H9 (cell line): ENCODE measurements around the gene WDR81. TPM values are rescaled to one million over a fixed set of nuclear protein-coding genes. Genes with fewer than 3 reads are reported as not detected.

Source experiments
- DNase-seq: peaks from one replicate; pipeline ENCODE4 v3.0.0-alpha.2; 2017
- H2AFZ ChIP-seq: one replicate; pipeline ENCODE4 v1.6.1; 2013; ENCODE audit warnings: mild to moderate bottlenecking, low read length, control low read depth, moderate library complexity
- H2AK5ac ChIP-seq: 2 replicates; pipeline ENCODE4 v1.6.1; 2013; ENCODE audit warnings: low read length, control low read depth, mixed read lengths; ENCODE audit not compliant: insufficient read length
- H2BK120ac ChIP-seq: one replicate; pipeline ENCODE4 v1.6.1; 2013; ENCODE audit warnings: low read depth, mild to moderate bottlenecking, low read length, control low read depth, inconsistent platforms; ENCODE audit not compliant: poor library complexity, severe bottlenecking
- H2BK12ac ChIP-seq: 2 replicates; pipeline ENCODE4 v1.6.1; 2013; ENCODE audit warnings: low read length, control low read depth, mixed read lengths, low read depth; ENCODE audit not compliant: insufficient read length
- H2BK15ac ChIP-seq: 2 replicates; pipeline ENCODE4 v1.6.1; 2013; ENCODE audit warnings: low read depth, low read length, control low read depth
- H2BK20ac ChIP-seq: one replicate; pipeline ENCODE4 v1.6.1; 2013; ENCODE audit warnings: low read depth, mild to moderate bottlenecking, low read length, control low read depth, inconsistent platforms; ENCODE audit not compliant: poor library complexity, severe bottlenecking
- H2BK5ac ChIP-seq: 2 replicates; pipeline ENCODE4 v1.6.1; 2013; ENCODE audit warnings: low read length, control low read depth, mixed read lengths; ENCODE audit not compliant: insufficient read length
- H3K14ac ChIP-seq: 2 replicates; pipeline ENCODE4 v1.6.1; 2013; ENCODE audit warnings: low read length, control low read depth; ENCODE audit not compliant: insufficient read depth
- H3K18ac ChIP-seq: 2 replicates; pipeline ENCODE4 v1.6.1; 2013; ENCODE audit warnings: low read depth, mild to moderate bottlenecking, mixed read lengths, low read length, control low read depth; ENCODE audit not compliant: insufficient read length
- H3K23ac ChIP-seq: 2 replicates; pipeline ENCODE4 v1.6.1; 2013; ENCODE audit warnings: low read length, control low read depth, mixed read lengths, low read depth; ENCODE audit not compliant: insufficient read length
- H3K23me2 ChIP-seq: 2 replicates; pipeline ENCODE4 v1.6.1; 2013; ENCODE audit warnings: low read depth, mild to moderate bottlenecking, mixed read lengths, low read length, control low read depth; ENCODE audit not compliant: insufficient read length, poor library complexity, severe bottlenecking
- H3K27ac ChIP-seq: 2 replicates; pipeline ENCODE4 v1.5.1; 2013; ENCODE audit warnings: low read length, control low read depth, mixed read lengths, low read depth; ENCODE audit not compliant: insufficient read length
- H3K27me3 ChIP-seq: 2 replicates; pipeline ENCODE4 v1.6.1; 2013; ENCODE audit warnings: low read length, control low read depth, inconsistent platforms; ENCODE audit not compliant: insufficient read depth
- H3K4ac ChIP-seq: 2 replicates; pipeline ENCODE4 v1.6.1; 2013; ENCODE audit warnings: low read depth, mild to moderate bottlenecking, control low read depth, inconsistent platforms, low read length, moderate library complexity
- H3K4me1 ChIP-seq: 2 replicates; pipeline ENCODE4 v1.6.1; 2013; ENCODE audit warnings: low read length, control low read depth, inconsistent platforms; ENCODE audit not compliant: insufficient read depth
- H3K4me2 ChIP-seq: 2 replicates; pipeline ENCODE4 v1.6.1; 2013; ENCODE audit warnings: low read length, control low read depth, mixed read lengths; ENCODE audit not compliant: insufficient read length, insufficient read depth
- H3K56ac ChIP-seq: 2 replicates; pipeline ENCODE4 v1.6.1; 2013; ENCODE audit warnings: low read depth, mild to moderate bottlenecking, mixed read lengths, low read length, control low read depth; ENCODE audit not compliant: insufficient read length
- H3K79me1 ChIP-seq: 2 replicates; pipeline ENCODE4 v1.6.1; 2013; ENCODE audit warnings: low read depth, mild to moderate bottlenecking, moderate library complexity, low read length, control low read depth, inconsistent platforms; ENCODE audit not compliant: insufficient read depth, poor library complexity, severe bottlenecking
- H3K79me2 ChIP-seq: 2 replicates; pipeline ENCODE4 v1.6.1; 2013; ENCODE audit warnings: low read length, control low read depth, inconsistent platforms; ENCODE audit not compliant: insufficient read depth
- H3K9ac ChIP-seq: 2 replicates; pipeline ENCODE4 v1.6.1; 2013; ENCODE audit warnings: low read length, control low read depth, mixed read lengths; ENCODE audit not compliant: insufficient read length; ENCODE audit errors: extremely low read depth
- H3K9me3 ChIP-seq: one replicate; pipeline ENCODE4 v1.6.1; 2013; ENCODE audit warnings: low read depth, low read length, inconsistent platforms; ENCODE audit not compliant: control insufficient read depth
- H3T11ph ChIP-seq: one replicate; pipeline ENCODE4 v1.6.1; 2013; ENCODE audit warnings: mild to moderate bottlenecking, low read length, control low read depth, inconsistent platforms
- H4K20me1 ChIP-seq: one replicate; pipeline ENCODE4 v1.6.1; 2013; ENCODE audit not compliant: control insufficient read depth, insufficient read length, insufficient read depth
- H4K5ac ChIP-seq: 2 replicates; pipeline ENCODE4 v1.6.1; 2013; ENCODE audit warnings: low read depth, mild to moderate bottlenecking, mixed read lengths, low read length, control low read depth; ENCODE audit not compliant: insufficient read length
- H4K8ac ChIP-seq: replicated peaks from 2 replicates; pipeline ENCODE4 v1.6.1; 2013; ENCODE audit warnings: low read length, control low read depth, mixed read lengths, low read depth; ENCODE audit not compliant: insufficient read length
- H4K91ac ChIP-seq: 2 replicates; pipeline ENCODE4 v1.6.1; 2013; ENCODE audit warnings: low read depth, mild to moderate bottlenecking, moderate library complexity, mixed read lengths, low read length, control low read depth; ENCODE audit not compliant: insufficient read length
- H3K27ac Mint-ChIP-seq, 3 experiments: 2 replicates in 2 of 3; 3 replicates in 1 of 3; pipeline ENCODE4 v1.8.0; 2020 to 2021; ENCODE audit warnings: mixed read lengths in 3 of 3, mild to moderate bottlenecking in 1 of 3, moderate library complexity in 1 of 3
- H3K27me3 Mint-ChIP-seq: 2 replicates; pipeline ENCODE4 v1.8.0; 2021; ENCODE audit warnings: low read depth, mild to moderate bottlenecking, moderate library complexity, mixed read lengths
- H3K36me3 Mint-ChIP-seq, 3 experiments: 2 replicates in 2 of 3; 3 replicates in 1 of 3; pipeline ENCODE4 v1.8.0; 2020 to 2021; ENCODE audit warnings: low read depth in 3 of 3, mixed read lengths in 3 of 3; ENCODE audit not compliant: insufficient read depth in 1 of 3
- H3K4me1 Mint-ChIP-seq, 2 experiments: 2 replicates each; pipeline ENCODE4 v1.8.0; 2020; ENCODE audit warnings: mixed read lengths in 2 of 2
- H3K4me3 Mint-ChIP-seq, 2 experiments: 2 replicates in 1 of 2; 3 replicates in 1 of 2; pipeline ENCODE4 v1.8.0; 2020 to 2021; ENCODE audit warnings: mild to moderate bottlenecking in 2 of 2, mixed read lengths in 2 of 2, moderate library complexity in 1 of 2
- H3K9me3 Mint-ChIP-seq, 2 experiments: 2 replicates in 1 of 2; 3 replicates in 1 of 2; pipeline ENCODE4 v1.8.0; 2020; ENCODE audit warnings: mild to moderate bottlenecking in 2 of 2, mixed read lengths in 2 of 2, moderate library complexity in 1 of 2
- WGBS: extraction: QIAGEN DNeasy Blood & Tissue Kit; methylation state at CpG from one replicate; pipeline ENCODE4 v1.1.7; 2013; ENCODE audit warnings: missing lambda C conversion rate, low lambda C conversion rate, mixed read lengths; ENCODE audit not compliant: insufficient read length; ENCODE audit errors: extremely low coverage; 5-methylcytosine and 5-hydroxymethylcytosine counted together
- total RNA-seq: library from RNA; stranded (reverse); gene quantifications from 2 replicates; pipeline ENCODE4 v1.2.1, GENCODE V29; 2021
- TF ChIP-seq, protein P1 (sequence below): fragments of 200-600 bp; sonication (generic); conservative IDR thresholded peaks from 3 replicates; pipeline ENCODE4 v1.8.0; 2021; ENCODE audit warnings: antibody characterized with exemption, mild to moderate bottlenecking

Gene WDR81
- total RNA-seq, 1 experiment from 2014 or later, result 20.2 TPM

DNA sequence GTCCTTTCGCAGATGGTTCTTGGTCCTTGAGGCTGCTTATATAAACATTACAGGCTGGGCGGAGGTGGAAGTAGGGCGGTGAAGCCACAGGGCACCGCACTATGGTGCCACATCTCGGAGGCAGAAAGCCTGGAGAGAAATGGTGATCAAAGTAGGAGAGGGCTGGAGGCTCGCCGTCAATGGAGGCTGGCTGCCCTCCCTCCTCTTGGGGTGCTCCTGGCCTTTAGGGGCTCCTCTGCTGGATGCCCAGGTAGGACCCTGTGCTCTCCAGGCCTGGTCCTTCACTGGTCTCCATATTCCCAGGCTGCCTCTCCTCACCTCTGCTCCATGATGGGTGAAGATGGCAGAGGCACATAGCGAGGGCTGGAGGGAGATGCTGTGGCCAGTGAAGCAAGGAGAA is 12.2 kb upstream of the WDR81 start:
- H2BK120ac ChIP-seq, result no peak overlapping the region
- peaks cover 2% of the 10 kb centered on the region; the same call in 1 of the 2 replicates for H3K4me1 ChIP-seq
- H2BK15ac ChIP-seq, result no peak overlapping the region
- H3K36me3 Mint-ChIP-seq, result peaks cover 0 to 13% (median 2%) of the 10 kb centered on the region in 3 experiments; a peak in 3 of 7 replicates
- no CpG with 5 or more reads among the region's 8 CpGs for WGBS
- peaks cover 27 to 33% of the 10 kb centered on the region in 2 experiments for H3K4me1 Mint-ChIP-seq
- H3K9me3 Mint-ChIP-seq, result no peaks in the 10 kb centered on the region; a peak in 1 of 5 replicates
- no peak overlapping the region for H4K8ac ChIP-seq
- no peaks in the 10 kb centered on the region for H3K9me3 ChIP-seq
- no peaks in the 10 kb centered on the region for H3K27me3 ChIP-seq
- no peak overlapping the region; a peak in 1 of 5 replicates for H3K4me3 Mint-ChIP-seq
- H3K23me2 ChIP-seq, result peaks cover 30% of the 10 kb centered on the region
- no peak overlapping the region for H2BK20ac ChIP-seq
- H4K91ac ChIP-seq, result no peak overlapping the region
- TF ChIP-seq, protein P1, sequence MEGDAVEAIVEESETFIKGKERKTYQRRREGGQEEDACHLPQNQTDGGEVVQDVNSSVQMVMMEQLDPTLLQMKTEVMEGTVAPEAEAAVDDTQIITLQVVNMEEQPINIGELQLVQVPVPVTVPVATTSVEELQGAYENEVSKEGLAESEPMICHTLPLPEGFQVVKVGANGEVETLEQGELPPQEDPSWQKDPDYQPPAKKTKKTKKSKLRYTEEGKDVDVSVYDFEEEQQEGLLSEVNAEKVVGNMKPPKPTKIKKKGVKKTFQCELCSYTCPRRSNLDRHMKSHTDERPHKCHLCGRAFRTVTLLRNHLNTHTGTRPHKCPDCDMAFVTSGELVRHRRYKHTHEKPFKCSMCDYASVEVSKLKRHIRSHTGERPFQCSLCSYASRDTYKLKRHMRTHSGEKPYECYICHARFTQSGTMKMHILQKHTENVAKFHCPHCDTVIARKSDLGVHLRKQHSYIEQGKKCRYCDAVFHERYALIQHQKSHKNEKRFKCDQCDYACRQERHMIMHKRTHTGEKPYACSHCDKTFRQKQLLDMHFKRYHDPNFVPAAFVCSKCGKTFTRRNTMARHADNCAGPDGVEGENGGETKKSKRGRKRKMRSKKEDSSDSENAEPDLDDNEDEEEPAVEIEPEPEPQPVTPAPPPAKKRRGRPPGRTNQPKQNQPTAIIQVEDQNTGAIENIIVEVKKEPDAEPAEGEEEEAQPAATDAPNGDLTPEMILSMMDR, result no peak
- H2AK5ac ChIP-seq, result no peak overlapping the region
- H3K4me2 ChIP-seq, result no peak overlapping the region
- no peak overlapping the region for H3K27ac Mint-ChIP-seq
- no peaks in the 10 kb centered on the region for H3K79me1 ChIP-seq
- no peak overlapping the region for H4K5ac ChIP-seq
- no peak overlapping the region for H3K56ac ChIP-seq
- no peak overlapping the region for H2BK5ac ChIP-seq
- no peak overlapping the region for H2BK12ac ChIP-seq
- H3K9ac ChIP-seq, result no peak overlapping the region
- no peak overlapping the region for H2AFZ ChIP-seq
- H3T11ph ChIP-seq, result no peak overlapping the region
- no peak overlapping the region for H3K4ac ChIP-seq
- H3K18ac ChIP-seq, result no peak overlapping the region
- peaks cover 3% of the 10 kb centered on the region for H3K27me3 Mint-ChIP-seq
- no peaks in the 10 kb centered on the region for H3K79me2 ChIP-seq
- H3K23ac ChIP-seq, result no peak overlapping the region
- H3K27ac ChIP-seq, result no peak overlapping the region
- no peak overlapping the region for H3K14ac ChIP-seq
- no peak for DNase-seq
- no peaks in the 10 kb centered on the region for H4K20me1 ChIP-seq
